Caco-2 (cell line): ENCODE measurements around the gene LEUTX. TPM values are rescaled to one million over a fixed set of nuclear protein-coding genes. Genes with fewer than 3 reads are reported as not detected.
"Not testable (repeated sequence)": the region's sequence is repeated elsewhere in the genome, so short reads cannot be mapped to it uniquely, and the experiment has no call there.

Experiments used
- BruUV-seq: library from RNA; stranded (reverse); fragments of 400-500 nt; replicated peaks from 2 replicates; lab custom pipeline; 2021; lab: Mats Ljungman, UMichigan
- CTCF ChIA-PET: fragments of 300-600 bp; sonication (Branson Sonifier 250); formaldehyde crosslinking; loops from one replicate; lab custom pipeline; 2022; ENCODE audit warnings: antibody characterized with exemption; lab: Charles Lee
- POLR2A ChIA-PET: fragments of 300-600 bp; sonication (Branson Sonifier 250); formaldehyde crosslinking; loops from one replicate; lab custom pipeline; 2022; ENCODE audit warnings: antibody characterized with exemption; lab: Charles Lee
- DNase-seq, 2 experiments: peaks; one replicate each; pipeline versions ENCODE4 v3.0.0 to v3.0.0-alpha.2; 2020 to 2022
- H3K27me3 ChIP-seq: replicated peaks from 2 replicates; pipeline ENCODE4 v1.6.0; 2011; ENCODE audit warnings: low read length; ENCODE audit not compliant: control insufficient read depth, insufficient read depth
- H3K36me3 ChIP-seq: 2 replicates; pipeline ENCODE4 v1.5.1; 2011; ENCODE audit warnings: low read length; ENCODE audit not compliant: control insufficient read depth, insufficient read depth
- H3K4me1 ChIP-seq: fragments of 250-450 bp; sonication (Bioruptor Pico); 2 replicates; pipeline ENCODE4 v1.5.1; 2020; ENCODE audit warnings: mild to moderate bottlenecking
- H3K4me3 ChIP-seq: 2 replicates; pipeline ENCODE4 v1.5.1; 2011; ENCODE audit warnings: low read depth, mild to moderate bottlenecking, control low read depth, low read length
- H3K9me3 ChIP-seq: fragments of 250-450 bp; sonication (Bioruptor Pico); 2 replicates; pipeline ENCODE4 v1.5.1; 2020; ENCODE audit warnings: mild to moderate bottlenecking, moderate library complexity
- H3K27ac Mint-ChIP-seq: one replicate; pipeline ENCODE4 v1.8.0; 2022; ENCODE audit warnings: mixed read lengths; ENCODE audit not compliant: unreplicated experiment
- H3K27me3 Mint-ChIP-seq: one replicate; pipeline ENCODE4 v1.8.0; 2022; ENCODE audit warnings: mixed read lengths; ENCODE audit not compliant: insufficient read depth, unreplicated experiment
- H3K36me3 Mint-ChIP-seq: one replicate; pipeline ENCODE4 v1.8.0; 2022; ENCODE audit warnings: mild to moderate bottlenecking, mixed read lengths; ENCODE audit not compliant: insufficient read depth, unreplicated experiment
- H3K4me1 Mint-ChIP-seq: one replicate; pipeline ENCODE4 v1.8.0; 2022; ENCODE audit warnings: low read depth, mixed read lengths; ENCODE audit not compliant: unreplicated experiment
- H3K4me3 Mint-ChIP-seq: one replicate; pipeline ENCODE4 v1.8.0; 2022; ENCODE audit warnings: mild to moderate bottlenecking, moderate library complexity, mixed read lengths; ENCODE audit not compliant: unreplicated experiment
- H3K9me3 Mint-ChIP-seq: one replicate; pipeline ENCODE4 v1.8.0; 2022; ENCODE audit warnings: mixed read lengths; ENCODE audit not compliant: unreplicated experiment
- CTCF ChIP-seq, 2 experiments: fragments of 200-600 bp in 1 of 2; IDR thresholded peaks; 1 replicate in 1 of 2; 2 replicates in 1 of 2; pipeline versions ENCODE4 v1.5.1 to v1.8.0; 2011 to 2022; ENCODE audit warnings: antibody characterized with exemption in 1 of 2, control low read depth in 1 of 2, inconsistent platforms in 1 of 2, low read depth in 1 of 2, low read length in 1 of 2, mild to moderate bottlenecking in 1 of 2, moderate library complexity in 1 of 2; ENCODE audit not compliant: insufficient read depth in 1 of 2, severe bottlenecking in 1 of 2, unreplicated experiment in 1 of 2
- intact Hi-C: fragments of 100-400 bp; cut with micrococcal nuclease; formaldehyde crosslinking; loops from one replicate; pipeline ENCODE4 v1.10.0; 2022; ENCODE audit not compliant: unreplicated experiment
- total RNA-seq: library from RNA; stranded (reverse); gene quantifications from 2 replicates; pipeline ENCODE4 v1.2.3, GENCODE V29; 2022

The LEUTX gene
- total RNA-seq, 1 experiment from 2014 or later: not detected

GRCh38 chr19:39802958-39803357 lies 24.3 kb downstream of the LEUTX start:
- Histone ChIP-seq H3K4me3 (no peak overlapping the region), H3K36me3 (no peaks in the 10 kb centered on the region), H3K4me1 (no peaks in the 10 kb centered on the region), H3K9me3 (no peaks in the 10 kb centered on the region), H3K27me3 (no peaks in the 10 kb centered on the region)
- CTCF ChIA-PET: interaction anchor here (0.6 kb wide), 1 partner anchor 39 kb away, joined by 3 read pairs; no protein-coding TSS in a partner anchor
- TF ChIP-seq CTCF (IDR thresholded peaks at IDR 0.05; ENCODE audit: insufficient read depth in 1 of 2, low read depth in 1 of 2, low read length in 1 of 2, severe bottlenecking in 1 of 2, unreplicated experiment in 1 of 2): no peak
- Mint-ChIP-seq H3K27me3 (peaks cover 15% of the 10 kb centered on the region), H3K4me3 (no peak overlapping the region), H3K9me3 (peaks cover 3% of the 10 kb centered on the region), H3K27ac (no peak overlapping the region), H3K4me1 (no peaks in the 10 kb centered on the region), H3K36me3 (no peaks in the 10 kb centered on the region)
- no peak for DNase-seq
- intact Hi-C loops: no loop called here
- no TSS peak for BruUV-seq
- POLR2A ChIA-PET: no interaction called here

GRCh38 chr19:39805104-39805503 lies 26.4 kb downstream of the LEUTX start:
- POLR2A ChIA-PET: interaction anchor here (0.6 kb wide), 1 partner anchor 39 kb away, joined by 3 read pairs; no protein-coding TSS in a partner anchor
- Mint-ChIP-seq H3K9me3 (peaks cover 14% of the 10 kb centered on the region), H3K4me1 (no peaks in the 10 kb centered on the region), H3K27ac (no peak overlapping the region), H3K4me3 (no peak overlapping the region), H3K36me3 (no peaks in the 10 kb centered on the region), H3K27me3 (peaks cover 9% of the 10 kb centered on the region)
- Histone ChIP-seq H3K9me3 (peaks cover 3% of the 10 kb centered on the region; the same call in 1 of the 2 replicates), H3K36me3 (no peaks in the 10 kb centered on the region), H3K4me1 (no peaks in the 10 kb centered on the region), H3K27me3 (no peaks in the 10 kb centered on the region), H3K4me3 (no peak overlapping the region)
- no TSS peak for BruUV-seq
- DNase-seq: no peak
- TF ChIP-seq CTCF (IDR thresholded peaks at IDR 0.05; ENCODE audit: insufficient read depth in 1 of 2, low read depth in 1 of 2, low read length in 1 of 2, severe bottlenecking in 1 of 2, unreplicated experiment in 1 of 2): no peak
- intact Hi-C loops: no loop called here
- CTCF ChIA-PET: interaction anchor here (0.7 kb wide), 1 partner anchor 29 kb away, joined by 4 read pairs; no protein-coding TSS in a partner anchor

- Histone ChIP-seq H3K9me3 (peaks cover 3% of the 10 kb centered on the region; the same call in 1 of the 2 replicates), H3K4me3 (no peak overlapping the region), H3K36me3 (no peaks in the 10 kb centered on the region), H3K27me3 (no peaks in the 10 kb centered on the region), H3K4me1 (no peaks in the 10 kb centered on the region)
- ChIA-PET POLR2A (no interaction called here), CTCF (no interaction called here)
- TF ChIP-seq CTCF (IDR thresholded peaks at IDR 0.05; ENCODE audit: insufficient read depth in 1 of 2, low read depth in 1 of 2, low read length in 1 of 2, severe bottlenecking in 1 of 2, unreplicated experiment in 1 of 2): no peak
- Mint-ChIP-seq H3K36me3 (no peaks in the 10 kb centered on the region), H3K9me3 (peaks cover 14% of the 10 kb centered on the region), H3K4me3 (no peak overlapping the region), H3K4me1 (no peaks in the 10 kb centered on the region), H3K27ac (no peak overlapping the region), H3K27me3 (peaks cover 6% of the 10 kb centered on the region)
- intact Hi-C loops: no loop called here
- no TSS peak for BruUV-seq
- DNase-seq: no peak
Measured at GRCh38 chr19:39807846-39808364, 29.3 kb downstream of the LEUTX start.

- H3K4me1 Mint-ChIP-seq, H3K36me3 Mint-ChIP-seq, H3K36me3 ChIP-seq, CTCF ChIA-PET, POLR2A ChIA-PET, H3K9me3 ChIP-seq, H3K27ac Mint-ChIP-seq, H3K4me3 Mint-ChIP-seq, BruUV-seq, DNase-seq, intact Hi-C loops, H3K4me1 ChIP-seq, H3K4me3 ChIP-seq, H3K27me3 ChIP-seq, H3K27me3 Mint-ChIP-seq: not testable (repeated sequence)
- peaks cover 14% of the 10 kb centered on the region for H3K9me3 Mint-ChIP-seq
Measured at GRCh38 chr19:39808688-39809087, 30.0 kb downstream of the LEUTX start.
